ENCODE measurements around the gene WWP2.

DNA sequence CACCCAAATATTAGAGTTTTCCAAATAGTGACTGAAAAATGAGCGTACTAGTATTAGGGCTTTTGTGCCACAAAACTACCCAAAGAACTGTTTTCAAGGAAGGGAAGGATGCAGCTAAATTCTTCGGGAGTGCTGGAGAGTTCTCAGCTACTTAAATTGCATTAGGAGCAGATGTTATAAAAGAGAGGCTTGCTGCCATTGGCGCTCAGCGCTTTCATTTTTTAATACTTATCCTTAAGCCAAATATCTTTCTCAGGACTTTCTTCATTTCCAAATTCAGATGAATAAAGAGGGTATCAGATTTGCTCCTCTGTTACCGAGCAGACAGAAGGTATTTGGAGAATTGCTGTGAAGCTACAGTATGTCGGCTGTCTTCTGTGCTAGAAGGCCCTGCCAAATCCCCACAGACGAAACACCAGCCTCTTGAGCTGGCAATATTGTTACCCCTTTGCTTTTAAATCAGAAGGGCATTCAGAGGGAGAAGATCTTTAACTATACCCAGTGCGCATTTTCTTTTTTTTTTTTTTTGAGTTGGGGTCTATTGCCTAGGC is 141.8 kb downstream of the WWP2 start:
- TF ChIP-seq, protein P1, sequence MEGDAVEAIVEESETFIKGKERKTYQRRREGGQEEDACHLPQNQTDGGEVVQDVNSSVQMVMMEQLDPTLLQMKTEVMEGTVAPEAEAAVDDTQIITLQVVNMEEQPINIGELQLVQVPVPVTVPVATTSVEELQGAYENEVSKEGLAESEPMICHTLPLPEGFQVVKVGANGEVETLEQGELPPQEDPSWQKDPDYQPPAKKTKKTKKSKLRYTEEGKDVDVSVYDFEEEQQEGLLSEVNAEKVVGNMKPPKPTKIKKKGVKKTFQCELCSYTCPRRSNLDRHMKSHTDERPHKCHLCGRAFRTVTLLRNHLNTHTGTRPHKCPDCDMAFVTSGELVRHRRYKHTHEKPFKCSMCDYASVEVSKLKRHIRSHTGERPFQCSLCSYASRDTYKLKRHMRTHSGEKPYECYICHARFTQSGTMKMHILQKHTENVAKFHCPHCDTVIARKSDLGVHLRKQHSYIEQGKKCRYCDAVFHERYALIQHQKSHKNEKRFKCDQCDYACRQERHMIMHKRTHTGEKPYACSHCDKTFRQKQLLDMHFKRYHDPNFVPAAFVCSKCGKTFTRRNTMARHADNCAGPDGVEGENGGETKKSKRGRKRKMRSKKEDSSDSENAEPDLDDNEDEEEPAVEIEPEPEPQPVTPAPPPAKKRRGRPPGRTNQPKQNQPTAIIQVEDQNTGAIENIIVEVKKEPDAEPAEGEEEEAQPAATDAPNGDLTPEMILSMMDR (IDR thresholded peaks at IDR 0.05), result no peak
- no peak for TF ChIP-seq POLR2A (IDR thresholded peaks at IDR 0.05)
